ENCODE data around the gene FCRL2. TPM values are rescaled to one million over a fixed set of nuclear protein-coding genes. Genes with fewer than 3 reads are reported as not detected.

The FCRL2 gene
- total RNA-seq, 1 donor = not detected

DNA sequence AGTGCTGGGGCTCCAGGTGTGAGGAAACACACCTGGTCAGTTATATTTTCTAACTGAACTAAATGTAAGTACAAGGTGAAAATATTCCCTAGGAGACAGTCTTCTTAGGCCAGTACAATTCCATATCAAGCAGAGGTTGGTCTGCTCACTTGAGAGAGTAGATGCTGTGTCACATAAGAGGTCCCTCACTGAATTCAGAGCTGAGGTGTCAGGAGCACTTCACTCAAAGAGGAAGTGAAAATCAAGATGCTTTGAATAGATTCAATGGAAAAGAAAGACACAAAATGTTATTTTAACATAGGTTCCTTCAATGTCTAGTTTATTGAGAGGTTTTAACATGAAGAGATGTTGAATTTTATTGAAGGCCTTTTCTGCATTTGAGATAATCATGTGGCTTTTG lies 72.1 kb downstream of the FCRL2 start:
- no peak overlapping the region for H3K4me3 ChIP-seq (ENCODE audit: low read depth, low read length)
- DNase-seq (ENCODE audit: low read depth) = no peak
- no peak for TF ChIP-seq CTCF (IDR thresholded peaks at IDR 0.05; ENCODE audit: insufficient read depth, low read length)

GRCh38 chr1:157703981-157704380 lies 73.0 kb downstream of the FCRL2 start:
- no peak for TF ChIP-seq CTCF (IDR thresholded peaks at IDR 0.05; ENCODE audit: insufficient read depth, low read length)
- DNase-seq (ENCODE audit: low read depth) = no peak
- H3K4me3 ChIP-seq (ENCODE audit: low read depth, low read length) = no peak overlapping the region

- TF ChIP-seq CTCF (IDR thresholded peaks at IDR 0.05; ENCODE audit: insufficient read depth, low read length) = no peak
- DNase-seq (ENCODE audit: low read depth) = no peak
- no peak overlapping the region for H3K4me3 ChIP-seq (ENCODE audit: low read depth, low read length)
These were observed 74.6 kb downstream of the FCRL2 start for GRCh38 chr1:157702308-157702825.

DNA sequence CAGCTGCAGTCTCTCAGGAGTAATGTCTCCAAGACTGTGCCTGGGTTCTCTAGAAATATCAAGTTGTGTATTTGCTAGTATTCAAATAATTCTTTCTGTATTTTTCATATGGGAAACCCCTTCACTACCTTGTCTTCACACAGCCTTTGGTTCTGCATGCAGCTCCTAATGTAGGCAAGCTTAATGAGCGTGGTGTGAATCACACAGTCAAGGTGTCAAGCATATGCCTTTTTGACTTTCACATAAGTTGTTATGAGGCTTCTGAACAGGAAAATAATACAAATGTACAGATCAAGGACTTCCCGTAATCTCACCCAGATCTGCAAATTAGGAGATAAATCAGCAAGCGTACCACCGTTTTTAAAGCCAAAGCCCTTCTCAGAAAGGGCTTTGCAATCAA lies 76.2 kb downstream of the FCRL2 start, which contains the start of gene FCRL3:
Gene FCRL3, minus strand, starts transcription at position 38 of the 400 bp plus-strand sequence. CDS start 280 bp downstream, outside the sequence.
- no peak for TF ChIP-seq CTCF (IDR thresholded peaks at IDR 0.05; ENCODE audit: insufficient read depth, low read length)
- no peak within 1 kb of the TSS for H3K4me3 ChIP-seq (ENCODE audit: low read depth, low read length)
- DNase-seq (ENCODE audit: low read depth) = no peak

DNA sequence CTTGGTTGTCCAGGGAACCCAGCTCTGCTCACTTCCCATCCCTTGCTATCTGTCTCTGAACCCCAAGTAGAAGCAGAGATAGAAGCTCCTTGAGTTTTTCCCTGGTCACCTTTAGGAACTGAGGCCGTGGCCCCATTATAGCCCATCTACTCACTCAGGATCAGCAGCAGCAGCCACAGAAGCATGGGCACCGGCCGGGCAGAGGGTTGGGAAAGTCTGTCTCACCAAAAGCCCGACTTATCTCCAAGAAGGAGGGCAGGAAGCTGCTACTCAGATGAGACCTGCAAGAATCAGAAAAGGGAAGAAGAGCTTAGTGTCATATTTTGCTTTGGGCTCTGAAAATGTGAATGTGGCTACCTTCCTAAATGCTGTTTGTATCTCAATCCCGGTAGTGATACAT lies 76.6 kb downstream of the FCRL2 start:
- H3K4me3 ChIP-seq (ENCODE audit: low read depth, low read length) = no peak overlapping the region
- no peak for TF ChIP-seq CTCF (IDR thresholded peaks at IDR 0.05; ENCODE audit: insufficient read depth, low read length)
- DNase-seq (ENCODE audit: low read depth) = no peak

- TF ChIP-seq CTCF (IDR thresholded peaks at IDR 0.05; ENCODE audit: insufficient read depth, low read length) = no peak
- no peak overlapping the region for H3K4me3 ChIP-seq (ENCODE audit: low read depth, low read length)
- DNase-seq (ENCODE audit: low read depth) = no peak
These were observed 79.0 kb downstream of the FCRL2 start for GRCh38 chr1:157697781-157698569.

Data from fibroblast of the aortic adventitia (primary cell).